ENCODE data around the gene PSMG3.

Gene PSMG3

GRCh38 chr7:1580422-1581030 is 10.7 kb upstream of the PSMG3 start:
- no peak for DNase-seq (ENCODE audit: low read depth in 2 of 2)

DNA sequence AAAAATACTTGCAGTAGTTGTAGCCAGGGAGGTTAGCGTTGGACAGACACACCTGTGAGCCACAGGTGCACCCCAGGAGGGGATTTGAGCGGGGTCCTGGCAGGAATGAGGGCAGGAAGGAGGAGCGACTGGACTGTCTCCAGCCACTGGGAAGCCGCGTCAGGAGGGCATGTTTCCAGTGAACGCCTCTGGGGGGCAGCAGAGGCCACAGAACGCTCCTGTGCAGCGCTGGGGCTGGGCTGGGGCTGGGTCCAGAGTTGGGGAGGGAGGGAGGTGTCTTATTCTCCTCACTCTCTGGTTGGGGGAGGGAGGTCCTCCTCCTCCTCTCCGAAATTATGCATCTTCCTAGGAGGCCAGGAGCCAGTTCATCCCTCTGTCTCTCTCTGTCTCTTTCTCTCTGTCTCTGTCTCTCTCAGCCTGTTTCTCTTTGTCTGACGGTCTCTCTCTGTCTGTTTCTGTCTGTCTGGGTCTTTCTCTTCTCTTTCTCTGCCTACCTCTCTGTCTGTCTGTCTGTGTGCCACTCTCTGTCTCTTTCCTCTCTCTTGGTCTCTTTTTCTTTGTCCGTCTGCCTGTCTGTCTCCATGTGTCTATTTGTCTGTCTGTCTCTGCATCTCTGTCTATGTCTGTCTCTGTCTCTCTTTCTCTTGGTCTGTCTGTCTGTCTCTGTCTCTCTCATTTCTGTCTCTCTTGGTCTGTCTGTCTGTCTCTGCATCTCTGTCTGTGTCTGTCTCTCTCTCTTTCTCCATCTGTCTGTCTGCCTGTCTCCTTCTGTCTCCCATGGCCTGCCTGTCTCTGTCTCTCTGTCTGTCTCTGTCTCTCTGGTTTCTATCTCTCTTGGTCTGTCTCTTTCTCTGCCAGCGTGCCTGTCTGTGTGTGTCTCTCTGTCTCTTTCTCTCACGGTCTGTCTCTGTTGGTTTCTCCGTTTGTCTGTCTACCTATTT is 9.9 kb upstream of the PSMG3 start:
- peak; percentile 47 to 62 for DNase-seq (ENCODE audit: low read depth in 2 of 2)

- DNase-seq (ENCODE audit: low read depth in 2 of 2) = no peak
Measured at GRCh38 chr7:1578513-1578912, 8.7 kb upstream of the PSMG3 start.

DNA sequence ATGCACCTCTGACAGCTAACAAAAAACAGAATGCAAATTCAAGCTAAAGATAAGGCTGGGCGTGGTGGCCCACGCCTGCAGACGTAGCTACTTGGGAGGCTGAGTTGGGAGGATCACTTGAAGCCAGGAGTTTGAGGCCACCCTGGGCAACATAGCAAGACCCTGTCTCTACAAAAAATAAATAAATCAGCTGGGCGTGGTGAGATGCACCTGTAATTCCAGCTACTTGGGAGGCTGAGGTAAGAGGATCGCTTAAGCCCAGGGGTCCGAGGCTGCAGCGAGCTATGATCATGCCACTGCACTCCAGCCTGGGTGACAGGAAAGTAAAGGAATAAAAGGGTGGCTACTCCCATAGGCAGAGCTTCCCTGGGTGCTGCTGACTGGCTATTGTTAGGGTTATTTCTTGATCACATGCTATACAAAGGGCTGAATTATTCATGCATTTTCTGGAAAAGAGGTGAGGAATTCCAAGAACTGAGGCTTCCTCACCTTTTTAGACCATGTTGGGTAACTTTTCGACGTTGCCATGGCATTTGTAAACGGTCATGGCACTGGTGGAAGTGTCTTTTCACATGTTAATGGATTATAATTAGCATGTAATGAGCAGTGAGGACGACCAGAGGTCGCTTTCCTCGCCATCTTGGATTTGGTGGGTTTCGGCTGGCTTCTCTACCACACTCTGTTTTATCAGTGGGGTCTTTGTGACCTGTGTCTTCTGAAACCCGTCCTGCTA is 6.9 kb upstream of the PSMG3 start:
- DNase-seq (ENCODE audit: low read depth in 2 of 2) = no peak

DNA sequence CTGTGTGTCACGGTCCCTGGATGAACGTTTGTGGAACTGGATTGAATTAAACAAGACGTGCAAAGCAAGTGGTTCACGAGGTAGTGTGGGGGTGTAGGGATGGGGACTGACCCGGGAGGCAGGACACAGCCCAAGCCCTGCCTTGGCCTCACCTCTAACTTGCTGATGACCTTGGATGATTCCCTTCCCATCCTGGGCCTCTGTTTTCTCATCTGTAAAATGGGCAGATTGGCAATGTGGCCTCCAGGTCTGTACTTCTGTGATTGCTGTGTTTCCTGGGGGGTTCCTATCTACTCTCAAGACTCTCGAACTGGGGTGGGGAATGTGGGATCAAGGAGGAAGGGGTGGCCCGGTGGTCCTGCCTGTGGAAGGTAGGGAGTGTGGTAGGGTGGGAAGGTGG is 6.0 kb upstream of the PSMG3 start:
- DNase-seq (ENCODE audit: low read depth in 2 of 2) = no peak

DNA sequence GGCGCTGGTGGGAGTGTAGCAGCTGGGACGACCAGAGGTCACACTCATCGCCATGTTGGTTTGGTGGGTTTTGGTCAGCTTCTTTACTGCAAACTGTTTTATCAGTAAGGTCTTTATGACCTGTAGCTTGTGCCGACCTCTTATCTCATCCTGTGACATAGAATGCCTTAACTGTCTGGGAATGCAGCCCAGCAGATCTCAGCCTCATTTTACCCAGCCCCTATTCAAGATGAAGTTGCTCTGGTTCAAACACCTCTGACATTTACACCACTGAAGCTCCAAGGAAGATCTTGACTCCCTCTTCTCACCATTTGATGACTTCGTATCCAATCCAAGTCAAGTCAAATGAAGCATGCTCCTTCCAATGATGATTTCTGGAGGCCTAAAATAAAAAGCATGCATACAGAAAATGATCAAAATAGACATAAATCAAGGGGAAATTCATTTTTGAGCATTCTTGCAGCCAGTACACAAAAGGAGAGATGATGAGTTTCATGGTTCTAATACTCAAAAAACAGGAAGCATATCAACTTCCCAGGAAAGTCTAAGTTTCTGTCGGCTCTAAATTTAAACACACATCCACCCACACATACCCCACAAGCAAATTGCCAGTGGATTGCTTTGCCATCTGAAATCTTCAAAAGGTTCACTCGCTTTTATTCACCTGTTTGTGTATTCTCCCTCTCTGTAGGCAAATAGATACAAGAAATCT is 2.4 kb upstream of the PSMG3 start:
- no peak for DNase-seq (ENCODE audit: low read depth in 2 of 2)

- DNase-seq (ENCODE audit: low read depth in 2 of 2) = no peak
Measured at GRCh38 chr7:1569440-1569832, 396 bp downstream of the PSMG3 start.

GRCh38 chr7:1569016-1569415 is 816 bp downstream of the PSMG3 start:
- no peak for DNase-seq (ENCODE audit: low read depth in 2 of 2)

GRCh38 chr7:1567896-1568510 is 1.8 kb downstream of the PSMG3 start:
- DNase-seq (ENCODE audit: low read depth in 2 of 2) = no peak

- DNase-seq (ENCODE audit: low read depth in 2 of 2) = no peak
Measured at GRCh38 chr7:1567049-1567771, 2.6 kb downstream of the PSMG3 start.

- DNase-seq (ENCODE audit: low read depth in 2 of 2) = no peak
Measured at GRCh38 chr7:1566687-1567048, 3.2 kb downstream of the PSMG3 start.

- DNase-seq (ENCODE audit: low read depth in 2 of 2) = no peak
Measured at GRCh38 chr7:1564603-1565022, 5.2 kb downstream of the PSMG3 start.

DNA sequence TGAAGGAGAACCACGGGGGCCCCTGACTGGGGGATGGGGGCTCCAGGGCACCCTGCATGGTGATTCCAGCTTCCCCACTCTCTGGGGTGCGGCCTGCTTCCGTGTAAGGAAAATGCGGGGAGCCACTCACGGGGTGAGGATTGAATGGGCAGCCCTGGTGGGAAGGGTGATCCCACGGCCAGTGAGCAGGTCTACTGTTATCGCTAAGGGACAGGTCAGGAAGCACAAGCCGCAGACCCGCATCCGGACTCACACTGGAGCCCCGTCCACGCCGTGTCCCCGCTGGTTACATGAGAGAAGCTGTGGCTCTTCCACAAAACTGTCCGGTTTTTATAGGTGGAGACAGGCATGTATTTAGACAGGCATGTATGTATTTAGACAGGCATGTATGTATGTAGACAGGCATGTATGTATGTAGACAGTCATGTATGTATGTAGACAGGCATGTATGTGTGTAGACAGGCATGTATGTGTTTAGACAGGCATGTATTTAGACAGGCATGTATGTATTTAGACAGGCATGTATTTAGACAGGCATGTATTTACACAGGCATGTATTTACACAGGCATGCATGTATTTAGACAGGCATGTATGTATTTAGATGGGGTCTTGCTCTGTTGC is 5.7 kb downstream of the PSMG3 start:
- DNase-seq (ENCODE audit: low read depth in 2 of 2) = no peak

GRCh38 chr7:1562597-1563051 is 7.2 kb downstream of the PSMG3 start:
- DNase-seq (ENCODE audit: low read depth in 2 of 2) = no peak

DNA sequence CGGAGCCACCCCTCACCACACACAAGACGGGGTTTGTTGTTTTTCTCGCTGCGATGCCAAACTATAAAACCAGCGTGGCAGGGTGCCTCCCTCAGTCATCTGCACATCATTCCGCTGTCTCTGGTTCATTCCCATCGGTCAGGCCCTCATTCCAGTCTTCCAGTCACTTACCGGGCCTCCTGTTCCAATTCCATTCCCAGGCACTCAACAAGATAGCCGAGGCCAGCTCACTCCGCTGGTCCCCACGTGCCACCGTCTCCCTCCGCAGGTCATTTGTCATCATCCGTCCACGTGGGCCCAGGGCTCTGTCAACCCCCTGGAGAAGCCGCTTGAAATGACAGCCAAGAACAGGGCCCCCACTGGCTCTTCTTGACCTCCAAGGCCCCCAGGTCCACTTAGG is 7.7 kb downstream of the PSMG3 start:
- no peak for DNase-seq (ENCODE audit: low read depth in 2 of 2)

- DNase-seq (ENCODE audit: low read depth in 2 of 2) = no peak
Measured at GRCh38 chr7:1561036-1561940, 8.5 kb downstream of the PSMG3 start.

GRCh38 chr7:1560620-1561031 is 9.2 kb downstream of the PSMG3 start:
- DNase-seq (ENCODE audit: low read depth in 2 of 2) = no peak

DNA sequence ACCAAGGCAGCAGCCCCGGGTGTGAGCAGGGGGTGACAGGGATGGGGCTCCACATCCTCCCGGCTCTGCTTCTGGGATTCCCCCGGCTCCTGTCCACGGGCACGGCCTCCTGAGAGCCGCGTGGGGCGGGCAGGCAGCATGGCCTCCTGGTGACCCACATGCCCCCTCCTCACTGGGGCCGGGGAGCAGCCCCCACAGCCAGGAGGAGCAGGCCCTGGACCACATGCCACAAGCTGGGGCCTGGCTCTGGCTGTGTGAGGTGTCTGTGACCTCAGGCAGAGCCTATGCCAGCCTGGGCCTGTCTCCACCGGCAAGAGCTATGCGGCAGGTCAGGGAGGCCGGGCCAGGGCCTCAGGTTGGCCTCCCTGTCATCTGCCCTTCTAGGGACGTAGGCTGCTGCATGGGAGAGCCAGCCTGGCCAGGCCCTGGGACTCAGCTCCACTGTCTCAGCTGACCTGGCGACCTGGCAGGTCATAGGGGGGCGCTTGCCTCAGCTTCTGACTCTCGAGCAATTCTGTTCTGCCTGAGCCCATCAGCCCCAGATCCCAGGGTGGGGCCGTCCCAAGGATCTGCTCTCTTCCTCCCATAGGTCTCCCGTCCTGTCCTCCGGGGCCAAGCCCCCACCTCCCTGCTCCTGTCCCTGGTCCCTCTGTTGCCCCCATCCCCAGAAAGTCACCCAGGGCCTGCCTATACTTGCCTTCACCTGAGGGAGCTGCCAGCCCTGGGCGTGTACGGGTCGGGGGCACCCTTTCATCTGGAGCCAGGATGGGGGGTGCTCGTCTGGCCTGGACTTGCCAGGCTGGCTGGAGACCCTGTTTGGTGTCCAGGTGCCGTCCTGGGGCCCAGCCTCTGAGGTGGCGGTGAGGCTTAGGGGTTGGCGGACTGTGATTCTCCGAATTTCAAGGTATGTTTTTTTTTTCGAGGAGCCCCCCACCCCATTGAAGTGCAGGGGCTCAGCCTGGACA is 9.9 kb downstream of the PSMG3 start:
- no peak for DNase-seq (ENCODE audit: low read depth in 2 of 2)
